HEK293T (cell line): ENCODE results near the gene KIAA1191.

Source experiments
- HDGF ChIP-seq: fragments of 450-650 bp; IDR thresholded peaks from 2 replicates; pipeline ENCODE4 v1.6.1; 2017; ENCODE audit warnings: antibody characterized with exemption, borderline replicate concordance
- SUZ12 ChIP-seq: fragments of 450-650 bp; IDR thresholded peaks from 2 replicates; pipeline ENCODE4 v1.6.1; 2016; ENCODE audit warnings: mild to moderate bottlenecking

GRCh38 chr5:176359658-176360057 lies 1.9 kb downstream of the KIAA1191 start:
- TF ChIP-seq HDGF (no peak), SUZ12 (no peak)
